HG03139 (cell line): ENCODE data around the gene CELF5.
"Not testable (repeated sequence)": the region's sequence is repeated elsewhere in the genome, so short reads cannot be mapped to it uniquely, and the experiment has no call there.

ENCODE experiments used
- ATAC-seq: cut with Tn5 transposase; IDR thresholded peaks from one replicate; pipeline ENCODE4 v1.9.1; 2021; ENCODE audit not compliant: unreplicated experiment

CELF5 gene

DNA sequence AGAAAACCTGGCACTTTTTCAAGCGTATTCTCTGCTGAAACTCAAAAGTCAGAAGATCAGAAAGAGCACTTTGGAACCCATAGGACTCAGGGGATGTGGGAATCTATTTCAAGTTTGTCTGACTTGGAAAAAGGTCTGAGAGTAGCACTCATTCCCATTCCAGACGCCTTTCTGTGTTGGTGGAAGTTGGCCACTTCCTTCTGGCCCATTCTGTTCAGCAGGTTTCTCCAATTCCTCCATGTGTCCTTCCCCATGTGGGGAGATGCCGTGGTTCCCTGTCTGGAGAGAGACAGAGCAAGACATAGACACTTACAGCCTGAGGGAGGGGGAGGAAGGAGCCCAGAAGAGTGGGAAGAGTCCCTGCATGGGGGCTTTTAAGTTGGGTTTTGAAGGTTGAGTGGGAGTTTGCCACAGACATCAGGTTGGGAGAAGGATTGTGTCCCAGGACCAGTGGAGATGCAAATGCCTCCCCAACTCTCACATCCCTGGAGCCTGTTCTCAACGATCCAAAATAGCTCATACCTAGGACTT is 48.0 kb downstream of the CELF5 start:
- ATAC-seq = no peak

DNA sequence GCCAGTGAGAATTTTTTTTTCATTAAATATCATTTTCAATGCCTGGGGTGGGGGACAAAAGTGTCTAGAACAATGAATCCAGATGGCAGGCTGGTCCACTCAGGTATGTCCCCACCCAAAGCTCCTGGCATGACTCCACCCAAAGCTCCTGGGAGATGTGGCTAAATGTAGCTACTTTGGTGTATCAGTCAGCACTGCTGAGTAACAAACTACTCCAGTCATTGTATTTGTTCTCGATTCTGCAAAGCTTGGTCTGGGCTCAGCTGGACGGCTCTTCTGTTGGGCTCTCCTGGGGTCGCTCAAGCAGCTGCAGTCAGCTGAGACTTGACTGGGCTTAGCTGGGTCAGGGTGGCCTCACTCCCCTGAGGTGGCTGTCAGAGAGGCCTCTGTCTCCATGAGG is 48.5 kb downstream of the CELF5 start:
- no peak for ATAC-seq

DNA sequence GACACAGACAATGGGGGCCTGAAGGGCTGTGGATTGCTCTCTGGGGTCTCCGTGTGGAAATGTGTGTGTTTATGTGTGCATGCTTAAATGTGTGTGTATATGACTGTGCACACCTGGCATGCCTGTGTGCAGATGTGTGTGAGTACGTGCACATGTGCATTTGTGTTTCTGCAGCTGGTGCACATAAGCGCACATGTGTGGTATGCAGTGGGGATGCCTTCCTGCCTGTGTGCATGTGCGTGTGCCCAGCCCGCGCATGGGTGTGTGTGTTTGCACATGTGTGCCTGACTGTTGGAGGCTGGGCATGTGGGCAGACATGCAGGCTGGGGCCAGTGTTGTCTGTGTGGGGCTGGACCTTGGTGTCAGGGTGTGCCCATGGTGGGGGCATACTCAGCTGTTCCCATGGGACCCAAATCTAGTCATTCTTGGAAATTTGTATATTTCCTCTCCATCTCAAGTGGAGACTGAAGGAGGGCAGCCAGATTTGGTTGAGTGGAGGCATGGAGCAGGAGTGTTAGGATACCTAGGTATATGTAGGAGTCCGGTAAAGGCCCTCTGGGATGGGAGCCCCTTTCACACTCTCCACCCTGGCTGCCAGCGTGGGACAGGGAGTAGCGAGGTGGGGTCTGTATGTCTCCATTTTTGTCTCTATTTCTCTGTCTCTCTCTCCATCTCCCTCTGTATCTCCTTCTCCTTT is 49.9 kb downstream of the CELF5 start:
- no peak for ATAC-seq

DNA sequence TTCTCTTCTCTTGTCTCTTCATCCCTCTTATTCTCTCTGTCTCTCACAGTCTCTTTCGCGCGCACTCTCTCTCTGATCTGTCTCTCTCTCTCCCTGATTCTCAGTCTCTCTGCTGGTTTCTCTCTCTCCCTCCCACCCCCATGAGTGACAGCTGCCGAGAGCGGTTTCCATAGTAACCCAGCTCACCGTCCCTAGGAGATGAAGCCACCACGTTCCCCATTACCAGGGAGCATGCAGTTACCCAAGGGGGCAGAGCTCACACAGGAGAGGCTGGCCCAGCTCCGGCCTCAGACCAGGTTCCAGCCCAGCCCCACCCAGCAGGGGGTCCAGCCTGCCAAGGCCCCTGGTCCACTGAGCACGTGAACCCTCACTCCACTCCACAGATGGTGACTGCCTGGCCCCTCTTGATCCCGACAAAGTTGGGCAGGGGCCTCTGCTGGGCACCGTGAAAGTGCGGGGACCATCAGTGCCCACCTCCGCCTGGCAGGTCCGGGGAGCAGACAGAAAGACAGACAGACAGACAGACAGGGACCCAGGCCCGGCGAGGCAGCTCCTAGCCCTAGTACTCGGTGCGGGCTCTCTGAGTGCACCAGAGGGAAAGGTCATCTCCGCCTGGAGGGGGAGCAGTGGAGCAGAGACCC is 50.6 kb downstream of the CELF5 start:
- no peak for ATAC-seq

DNA sequence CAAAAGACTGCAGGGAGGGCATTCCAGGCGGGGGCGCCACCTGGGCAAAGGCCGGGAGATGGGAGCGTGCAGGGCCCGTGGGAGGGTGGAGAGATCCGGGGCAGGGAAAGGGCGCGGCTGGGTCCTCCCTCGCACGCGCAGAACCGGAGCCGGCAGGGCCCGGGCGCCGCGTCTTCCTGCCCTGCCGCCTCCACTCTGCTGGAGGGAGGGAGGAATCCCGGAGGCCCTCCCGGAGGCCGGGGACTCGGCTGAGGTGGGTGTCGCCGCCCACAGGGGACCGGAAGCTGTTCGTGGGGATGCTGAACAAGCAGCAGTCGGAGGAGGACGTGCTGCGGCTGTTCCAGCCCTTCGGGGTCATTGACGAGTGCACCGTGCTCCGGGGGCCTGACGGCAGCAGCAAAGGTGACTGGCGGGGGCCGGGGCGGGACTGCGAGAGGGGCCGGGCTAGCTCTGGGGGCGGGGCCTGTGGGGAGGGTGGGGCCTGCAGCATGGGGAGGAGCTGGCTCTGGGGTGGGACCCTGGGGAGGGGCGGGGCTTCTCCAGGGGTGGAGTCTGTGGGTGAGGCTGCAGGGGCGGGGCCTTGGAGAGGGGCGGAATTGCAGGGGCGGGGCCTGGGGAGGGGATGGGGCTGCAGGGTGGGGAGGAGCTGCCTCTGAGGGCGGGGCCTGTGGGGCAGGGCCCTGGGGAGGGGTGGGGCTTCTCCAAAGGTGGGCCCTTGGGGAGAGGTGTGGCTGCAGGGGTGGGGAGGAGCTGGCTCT is 51.3 kb downstream of the CELF5 start:
- no peak for ATAC-seq

DNA sequence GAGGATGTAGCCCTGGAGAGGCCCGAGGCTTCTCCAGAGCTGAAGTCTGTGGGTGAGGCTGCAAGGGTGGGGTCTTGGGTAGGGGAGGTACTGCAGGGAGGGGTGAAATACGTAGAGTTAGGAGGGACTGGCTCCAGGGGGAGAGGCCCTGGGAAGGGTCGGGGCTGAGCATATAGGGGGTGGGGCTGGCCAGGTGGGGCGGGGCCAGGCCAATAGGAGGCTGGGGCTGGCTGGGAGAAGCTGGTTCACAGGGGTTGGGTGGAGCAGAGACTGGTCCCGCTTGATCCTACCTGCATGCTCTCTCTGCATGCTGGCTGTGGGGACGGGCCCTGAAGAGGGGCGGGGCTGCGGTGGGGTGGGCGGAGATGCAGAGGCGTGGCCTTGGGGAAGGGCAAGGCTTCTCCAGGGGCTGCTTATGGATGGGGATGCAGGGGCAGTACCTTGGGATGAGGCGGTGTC is 51.9 kb downstream of the CELF5 start:
- ATAC-seq = no peak

DNA sequence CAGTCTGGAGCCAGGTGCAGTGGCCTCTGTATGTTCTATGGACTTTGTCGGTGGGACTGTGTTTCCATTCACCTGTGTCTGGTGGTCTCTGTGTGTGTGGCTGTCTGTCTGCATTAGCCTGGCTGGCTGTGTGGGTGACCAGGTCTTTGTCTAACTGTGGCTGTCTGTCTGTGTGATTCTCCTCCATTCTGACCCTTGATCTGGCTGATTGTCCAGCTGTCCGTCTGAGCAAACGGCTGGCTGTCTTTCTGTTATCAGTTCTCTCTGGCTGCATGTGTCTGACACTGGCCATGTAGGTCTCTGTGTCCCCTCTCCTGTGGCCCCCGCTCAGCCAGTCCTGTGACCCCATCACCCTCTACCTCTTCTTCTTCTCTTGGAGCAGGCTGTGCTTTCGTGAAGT is 53.2 kb downstream of the CELF5 start:
- ATAC-seq = no peak

DNA sequence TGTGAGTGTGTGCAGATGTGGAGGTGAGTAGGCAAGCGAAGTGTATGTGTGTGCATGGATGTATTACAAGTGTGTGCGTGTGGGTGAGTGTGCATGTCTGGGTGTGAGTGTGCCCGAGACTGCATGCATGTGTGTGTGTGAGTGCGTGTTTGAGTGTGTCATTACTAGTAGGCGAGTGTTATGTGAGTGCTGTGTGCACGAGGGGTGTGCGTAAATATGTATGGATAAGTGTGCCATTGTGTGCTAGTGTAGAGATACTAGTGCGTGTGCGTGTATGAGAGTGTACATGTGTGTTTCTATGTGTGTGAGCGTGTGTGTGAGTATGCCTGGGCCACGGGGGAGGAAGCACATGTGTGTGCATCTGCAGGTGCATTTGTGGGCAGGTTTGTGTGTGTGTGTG is 53.8 kb downstream of the CELF5 start:
- no peak for ATAC-seq

DNA sequence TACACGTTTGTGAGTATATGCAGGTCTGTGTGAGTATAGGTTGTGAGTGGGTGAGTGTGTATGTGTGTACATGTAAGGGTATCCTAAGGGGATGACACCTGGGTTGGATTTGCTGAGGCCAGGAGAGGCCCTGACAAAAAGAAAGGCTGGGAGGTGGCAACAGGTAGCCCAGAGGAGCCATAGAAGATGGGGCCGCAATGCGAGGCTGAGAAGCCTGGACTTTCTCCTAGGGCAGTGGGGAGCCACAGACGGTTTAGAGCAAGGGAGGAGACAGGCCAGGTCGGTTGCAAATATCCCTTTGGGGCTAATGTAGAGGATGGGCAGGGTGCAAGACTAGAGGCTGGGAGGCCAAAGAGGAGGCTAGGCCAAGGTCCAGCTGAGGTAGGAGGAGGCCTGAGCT is 54.3 kb downstream of the CELF5 start:
- no peak for ATAC-seq

DNA sequence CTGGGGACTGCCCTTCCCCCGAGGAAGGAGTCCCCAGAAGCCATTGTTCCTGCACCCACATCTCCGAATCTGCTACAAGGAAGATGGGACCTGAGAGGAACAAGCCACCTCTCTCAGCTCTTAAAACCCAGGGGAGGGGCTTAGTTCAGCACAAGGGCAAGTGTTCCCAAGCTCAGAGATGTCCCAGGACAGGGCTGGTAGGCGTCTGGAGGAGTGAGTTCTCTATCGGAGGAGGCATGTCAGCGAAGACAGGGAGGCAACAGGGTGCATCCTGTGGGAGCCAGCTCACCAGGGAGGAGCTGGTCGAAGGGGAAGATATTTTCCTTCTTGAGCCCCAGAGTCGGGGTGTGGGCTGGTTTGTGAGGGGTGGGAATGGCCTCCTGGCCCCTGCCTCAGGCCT is 54.8 kb downstream of the CELF5 start:
- ATAC-seq = no peak

DNA sequence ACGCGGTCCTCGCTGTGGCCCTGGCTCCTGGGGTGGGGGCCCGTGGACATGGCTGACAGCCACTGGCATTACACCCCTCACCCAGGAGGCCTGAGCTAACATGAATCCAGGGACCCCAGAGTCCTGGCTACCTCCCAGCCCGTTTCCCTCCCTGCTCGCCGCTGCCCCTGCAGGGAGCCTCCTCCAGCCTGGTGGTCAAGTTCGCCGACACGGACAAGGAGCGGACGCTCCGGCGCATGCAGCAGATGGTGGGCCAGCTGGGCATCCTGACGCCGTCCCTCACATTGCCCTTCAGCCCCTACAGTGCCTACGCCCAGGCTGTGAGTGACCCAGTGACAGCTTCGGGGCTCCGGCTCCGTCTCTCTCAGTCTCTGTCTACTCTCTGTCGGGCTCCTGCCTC is 56.6 kb downstream of the CELF5 start:
- ATAC-seq = no peak

DNA sequence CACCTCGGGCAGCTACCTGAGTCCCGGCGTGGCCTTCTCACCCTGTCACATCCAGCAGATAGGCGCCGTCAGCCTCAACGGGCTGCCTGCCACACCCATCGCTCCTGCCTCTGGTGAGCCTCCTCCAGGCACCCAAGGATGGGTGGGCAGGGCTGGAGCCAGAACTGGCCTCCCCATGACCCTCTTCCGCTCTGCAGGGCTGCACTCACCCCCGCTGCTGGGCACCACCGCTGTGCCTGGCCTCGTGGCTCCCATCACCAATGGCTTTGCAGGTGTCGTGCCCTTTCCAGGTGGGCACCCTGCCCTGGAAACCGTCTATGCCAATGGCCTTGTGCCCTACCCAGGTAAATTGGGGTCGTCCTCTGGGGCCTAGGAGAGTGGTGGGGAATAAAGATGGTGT is 57.7 kb downstream of the CELF5 start:
- no peak for ATAC-seq

DNA sequence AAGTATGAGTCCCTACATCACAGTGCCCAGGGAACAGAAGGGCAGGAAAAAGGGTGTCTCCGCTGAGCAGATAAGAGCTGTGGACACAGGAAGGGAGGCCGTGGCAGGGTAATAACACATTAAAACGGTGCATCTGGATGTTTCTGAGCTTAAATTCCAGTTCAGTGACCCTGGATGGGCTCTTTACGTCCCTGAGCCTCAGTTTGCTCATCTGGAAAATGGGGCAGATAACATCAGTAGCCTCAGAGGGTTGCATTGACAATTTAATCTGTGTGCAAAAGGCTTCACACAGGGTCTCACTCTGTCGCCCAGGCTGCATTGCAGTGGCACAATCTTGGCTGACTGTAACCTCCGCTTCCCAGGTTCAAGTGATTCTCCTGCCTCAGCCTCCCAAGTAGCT is 58.1 kb downstream of the CELF5 start:
- no peak for ATAC-seq

DNA sequence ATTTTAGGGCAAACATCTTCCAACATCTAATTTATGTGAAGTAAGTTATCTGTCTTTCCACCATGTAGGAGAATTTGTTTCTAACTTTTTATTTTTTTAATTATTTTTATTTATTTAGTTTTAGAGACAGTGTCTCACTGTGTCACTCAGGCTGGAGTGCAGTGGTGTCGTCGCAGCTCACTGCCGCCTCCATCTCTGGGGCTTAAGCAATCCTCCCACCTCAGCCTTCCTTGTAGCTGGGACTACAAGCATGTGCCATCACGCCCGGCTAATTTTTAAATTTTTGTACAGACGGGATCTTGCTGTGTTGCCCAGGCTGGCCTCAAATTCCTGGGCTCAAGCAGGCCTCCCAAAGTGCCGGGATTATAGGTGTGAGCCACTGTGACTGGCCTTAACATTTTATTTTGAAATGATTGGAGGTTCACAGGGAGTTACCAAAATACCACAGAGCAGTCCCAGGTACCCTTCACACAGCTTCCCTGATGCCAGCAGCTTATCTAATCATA is 58.8 kb downstream of the CELF5 start:
- no peak for ATAC-seq

DNA sequence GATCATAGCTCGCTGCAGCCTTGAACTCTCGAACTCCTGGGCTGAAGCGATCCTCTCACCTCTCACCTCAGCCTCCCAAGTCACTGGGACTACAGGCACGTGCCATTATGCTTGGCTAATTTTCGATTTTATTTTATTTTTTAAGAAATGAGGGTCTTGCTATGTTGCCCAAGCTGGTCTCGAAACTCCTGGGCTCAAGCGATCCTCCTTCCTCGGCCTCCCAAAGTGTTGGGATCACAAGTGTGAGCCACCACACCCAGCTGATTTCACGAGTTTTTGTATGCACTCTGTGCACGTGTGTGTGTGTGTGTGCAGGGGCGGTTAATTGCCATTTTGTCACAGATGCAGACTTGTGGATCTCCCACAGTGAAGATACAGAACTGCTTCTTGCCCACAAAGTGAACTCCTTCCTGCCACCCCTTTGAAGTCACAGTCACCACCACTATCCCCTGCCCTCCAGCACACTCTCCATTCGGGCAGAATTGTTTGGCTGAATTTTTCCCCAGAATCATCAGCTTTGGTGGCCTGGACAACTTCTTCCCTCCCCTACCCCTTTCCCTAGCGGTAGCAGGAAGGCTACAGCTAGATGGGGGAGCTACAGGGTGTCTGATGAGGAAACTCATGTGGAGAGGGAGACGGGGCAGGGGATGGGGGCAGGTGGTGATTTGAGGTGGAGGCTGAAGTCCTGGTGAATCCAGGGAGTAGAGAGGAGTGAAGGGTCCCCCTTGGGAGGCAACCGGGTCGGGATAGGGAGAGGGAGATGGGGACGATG is 59.6 kb downstream of the CELF5 start:
- no peak for ATAC-seq

DNA sequence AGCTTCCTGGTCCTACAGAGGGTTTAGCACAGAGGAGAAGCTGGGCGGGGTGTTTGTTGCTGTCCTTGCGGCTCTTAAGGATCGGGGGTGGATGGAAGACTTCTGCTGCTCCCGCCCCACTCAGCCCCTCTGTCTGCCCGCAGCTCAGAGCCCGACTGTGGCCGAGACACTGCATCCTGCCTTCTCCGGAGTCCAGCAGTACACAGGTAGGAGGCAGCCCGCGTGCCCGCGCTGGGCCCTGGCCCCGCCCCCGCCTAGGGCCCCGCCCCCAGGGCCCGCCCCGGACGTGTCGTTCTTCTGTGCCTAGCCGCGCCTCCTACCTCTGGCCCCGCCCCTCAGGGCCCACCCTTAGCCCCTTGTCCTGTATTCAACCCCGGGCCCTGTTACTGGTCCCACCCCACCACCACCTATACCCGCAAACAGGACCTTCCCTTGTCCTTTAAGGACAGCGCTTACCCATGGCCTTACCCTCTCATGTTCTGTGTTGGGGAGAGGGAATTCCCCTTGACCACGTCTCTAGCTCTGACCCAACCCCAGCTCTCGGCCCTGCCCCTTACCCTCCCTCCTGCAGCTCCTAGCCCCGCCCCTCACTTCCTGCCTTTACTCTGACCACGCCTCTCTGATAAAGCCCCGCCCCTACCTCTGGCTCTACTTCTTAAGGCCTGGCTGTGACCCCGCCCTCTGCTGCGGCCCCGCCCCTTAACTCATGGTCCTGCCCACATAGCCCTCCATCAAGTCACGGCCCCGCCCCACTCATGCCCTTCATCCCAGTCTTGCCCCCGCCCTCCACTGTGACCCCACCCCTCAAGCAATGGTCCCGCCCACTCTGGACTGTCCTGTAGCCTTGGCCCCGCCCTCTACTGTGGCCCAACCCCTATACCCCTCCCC is 60.5 kb downstream of the CELF5 start:
- no peak for ATAC-seq

DNA sequence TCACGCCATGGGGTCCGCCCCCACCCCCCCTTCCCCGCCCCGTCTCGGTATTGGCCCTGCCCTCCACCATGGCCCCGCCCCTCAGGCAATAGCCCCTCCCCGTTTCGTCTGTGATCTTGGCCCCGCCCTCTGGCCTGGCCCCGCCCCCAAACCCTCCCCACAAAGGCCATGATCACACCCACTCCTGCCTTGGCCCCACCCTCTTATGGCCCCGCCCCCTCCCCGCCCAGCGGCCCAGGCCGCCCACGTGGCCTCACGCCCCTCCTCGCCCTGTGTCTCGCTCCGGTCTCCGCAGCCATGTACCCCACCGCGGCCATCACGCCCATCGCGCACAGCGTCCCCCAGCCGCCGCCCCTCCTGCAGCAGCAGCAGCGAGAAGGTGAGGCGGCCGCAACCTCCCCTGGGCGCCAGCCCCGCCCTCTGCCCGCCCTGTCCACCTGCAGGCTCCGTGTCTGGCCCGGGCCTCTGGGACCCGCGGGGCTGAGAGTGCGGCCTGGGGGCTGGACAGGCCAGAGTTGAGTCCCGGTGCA is 61.3 kb downstream of the CELF5 start:
- no peak for ATAC-seq

DNA sequence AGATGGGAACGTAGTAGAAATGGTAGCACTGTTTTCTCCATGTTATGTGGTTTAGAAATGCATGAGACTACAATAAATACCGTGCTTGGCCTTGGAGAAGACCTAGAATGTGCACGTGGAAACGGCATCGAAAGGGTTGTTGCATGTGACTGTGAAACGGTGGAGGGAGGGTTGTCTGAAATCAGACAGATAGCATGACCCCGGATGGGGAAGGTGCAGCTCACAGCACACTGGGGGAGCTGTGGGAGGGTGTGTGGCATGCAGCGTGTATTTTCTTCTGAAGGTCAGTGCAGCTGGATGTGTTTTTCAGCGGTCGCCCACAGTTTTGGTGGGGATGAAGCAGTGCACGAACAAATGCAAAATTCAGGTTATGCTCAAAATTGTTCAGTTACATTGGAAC is 63.4 kb downstream of the CELF5 start:
- ATAC-seq = no peak

DNA sequence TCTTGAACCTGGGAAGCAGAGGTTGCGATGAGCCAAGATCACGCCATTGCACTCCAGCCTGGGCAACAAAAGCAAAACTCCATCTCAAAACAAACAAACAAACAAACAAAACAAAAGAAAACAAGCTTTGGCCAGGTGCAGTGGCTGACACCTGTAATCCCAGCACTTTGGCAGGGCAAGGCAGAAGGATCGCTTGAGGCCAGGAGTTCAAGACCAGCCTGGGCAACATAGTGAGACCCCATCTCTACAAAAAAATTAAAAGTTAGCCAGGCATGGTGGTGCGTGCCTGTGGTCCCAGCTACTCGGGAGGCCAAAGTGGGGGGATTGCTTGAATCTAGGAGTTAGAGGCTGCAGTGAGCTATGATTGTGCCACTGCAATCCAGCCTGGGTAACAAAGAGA is 64.0 kb downstream of the CELF5 start:
- ATAC-seq = not testable (repeated sequence)
